ENCODE measurements around the gene PRPF8. TPM values are rescaled to one million over a fixed set of nuclear protein-coding genes. Genes with fewer than 3 reads are reported as not detected.

Gene PRPF8
- total and polyA plus RNA-seq, 2 of the 8 experiments (the other 6 are each of a cell fraction or from before 2014, with no cell fraction given): 329 to 337 TPM

DNA sequence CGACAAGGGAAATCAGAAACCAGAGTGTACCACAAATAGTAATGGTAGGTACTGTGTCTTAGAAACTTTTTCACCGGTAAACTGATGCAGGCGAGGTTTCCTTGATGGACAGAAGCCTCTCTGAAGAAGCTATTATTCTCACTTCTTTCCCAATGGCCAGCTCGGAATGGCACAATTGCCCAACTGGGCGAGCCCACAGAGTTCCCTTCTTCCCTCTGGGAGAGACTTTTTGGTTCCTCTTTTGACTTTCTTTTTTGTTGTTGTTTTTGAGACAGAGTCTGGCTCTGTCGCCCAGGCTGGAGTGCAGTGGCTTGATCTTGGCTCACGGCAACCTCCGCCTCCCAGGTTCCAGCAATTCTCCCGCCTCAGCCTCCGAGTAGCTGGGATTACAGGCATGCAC, 73.0 kb downstream of the PRPF8 start (continued):
- TF ChIP-seq POU5F1 (IDR thresholded peaks at IDR 0.05; ENCODE audit: low read depth, low read length) (no peak), RNF2 (IDR thresholded peaks at IDR 0.05; ENCODE audit: borderline replicate concordance, low read depth, low read length, missing control alignments, poor library complexity, severe bottlenecking) (no peak), SUZ12 (IDR thresholded peaks at IDR 0.05; ENCODE audit: low read length) (no peak)
